Suprapubic skin (tissue), 4 donors: Measurements from ENCODE around the gene IQSEC1. TPM values are rescaled to one million over a fixed set of nuclear protein-coding genes. Genes with fewer than 3 reads are reported as not detected.

ENCODE experiments used
- DNase-seq, 2 donors: peaks; one replicate each; pipeline ENCODE4 v3.0.0-alpha.2; 2019; ENCODE audit warnings: low spot score in 2 of 2
- H3K27ac ChIP-seq: fragments of 200-600 bp; sonication (generic); one replicate; pipeline ENCODE4 v1.5.1; 2019
- H3K27me3 ChIP-seq: fragments of 200-600 bp; sonication (generic); one replicate; pipeline ENCODE4 v1.5.1; 2019
- H3K36me3 ChIP-seq: fragments of 200-600 bp; sonication (generic); one replicate; pipeline ENCODE4 v1.5.1; 2019
- H3K4me1 ChIP-seq: fragments of 200-600 bp; sonication (generic); one replicate; pipeline ENCODE4 v1.5.1; 2019
- H3K4me3 ChIP-seq: fragments of 200-600 bp; sonication (generic); one replicate; pipeline ENCODE4 v1.5.1; 2019; ENCODE audit warnings: mild to moderate bottlenecking
- H3K9me3 ChIP-seq: fragments of 200-600 bp; sonication (generic); one replicate; pipeline ENCODE4 v1.5.1; 2019
- EP300 ChIP-seq: sonication (generic); formaldehyde crosslinking; IDR thresholded peaks from one replicate; pipeline ENCODE4 v1.6.1; 2017; ENCODE audit warnings: antibody characterized with exemption
- POLR2A ChIP-seq, 2 donors: fragments of 450-650 bp; IDR thresholded peaks; one replicate each; pipeline ENCODE4 v1.6.1; 2017; ENCODE audit warnings: antibody characterized with exemption in 2 of 2, mild to moderate bottlenecking in 2 of 2, moderate library complexity in 2 of 2
- POLR2AphosphoS5 ChIP-seq, 3 donors: sonication (generic); formaldehyde crosslinking; IDR thresholded peaks; one replicate each; pipeline ENCODE4 v1.6.1; 2017; ENCODE audit warnings: antibody characterized with exemption in 3 of 3
- WGBS: methylation state at CpG from one replicate; pipeline ENCODE4 v1.1.5; 2018; 5-methylcytosine and 5-hydroxymethylcytosine counted together
- total RNA-seq, 4 donors: library from RNA; depleted of rRNA; stranded (reverse); fragments of >200 nt; gene quantifications; one replicate each; pipeline ENCODE4 v1.1.0, GENCODE V29; 2016
- TF ChIP-seq, protein P1 (sequence below), 2 donors: fragments of 200-600 bp in 1 of 2; fragments of 450-650 bp in 1 of 2; sonication (generic) in 1 of 2; IDR thresholded peaks; one replicate each; pipeline ENCODE4 v1.5.1; 2016 to 2019; ENCODE audit warnings: antibody characterized with exemption in 2 of 2, mild to moderate bottlenecking in 1 of 2, moderate library complexity in 1 of 2

The IQSEC1 gene
- total RNA-seq, 4 donors from 2014 or later: 26.7 to 52.4 (median 35.5) TPM

DNA sequence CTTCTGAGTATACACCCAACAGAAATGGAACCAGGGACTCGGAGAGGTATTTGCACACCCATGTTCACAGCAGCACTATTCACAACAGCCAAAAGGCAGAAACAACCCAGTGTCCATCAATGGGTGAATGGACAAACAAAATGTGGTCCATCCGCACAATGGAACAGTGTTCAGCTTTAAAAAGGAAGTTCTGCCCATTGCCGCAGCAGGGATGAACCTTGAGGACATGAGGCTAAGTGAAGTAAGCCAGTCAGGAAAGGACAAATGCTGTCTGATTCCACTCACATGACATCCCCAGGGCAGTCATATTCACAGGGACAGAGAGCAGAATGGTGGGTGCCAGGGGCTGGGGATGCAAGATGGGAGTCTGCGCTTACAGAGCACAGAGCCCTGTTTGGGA is 7.5 kb downstream of the IQSEC1 start:
- Histone ChIP-seq H3K4me1 (no peaks in the 10 kb centered on the region), H3K27me3 (no peaks in the 10 kb centered on the region), H3K36me3 (no peaks in the 10 kb centered on the region), H3K27ac (no peak overlapping the region), H3K9me3 (no peaks in the 10 kb centered on the region), H3K4me3 (no peak overlapping the region)
- WGBS: 74% methylated on average over 4 of the region's 4 CpGs
- TF ChIP-seq EP300: no peak
- TF ChIP-seq, protein P1, sequence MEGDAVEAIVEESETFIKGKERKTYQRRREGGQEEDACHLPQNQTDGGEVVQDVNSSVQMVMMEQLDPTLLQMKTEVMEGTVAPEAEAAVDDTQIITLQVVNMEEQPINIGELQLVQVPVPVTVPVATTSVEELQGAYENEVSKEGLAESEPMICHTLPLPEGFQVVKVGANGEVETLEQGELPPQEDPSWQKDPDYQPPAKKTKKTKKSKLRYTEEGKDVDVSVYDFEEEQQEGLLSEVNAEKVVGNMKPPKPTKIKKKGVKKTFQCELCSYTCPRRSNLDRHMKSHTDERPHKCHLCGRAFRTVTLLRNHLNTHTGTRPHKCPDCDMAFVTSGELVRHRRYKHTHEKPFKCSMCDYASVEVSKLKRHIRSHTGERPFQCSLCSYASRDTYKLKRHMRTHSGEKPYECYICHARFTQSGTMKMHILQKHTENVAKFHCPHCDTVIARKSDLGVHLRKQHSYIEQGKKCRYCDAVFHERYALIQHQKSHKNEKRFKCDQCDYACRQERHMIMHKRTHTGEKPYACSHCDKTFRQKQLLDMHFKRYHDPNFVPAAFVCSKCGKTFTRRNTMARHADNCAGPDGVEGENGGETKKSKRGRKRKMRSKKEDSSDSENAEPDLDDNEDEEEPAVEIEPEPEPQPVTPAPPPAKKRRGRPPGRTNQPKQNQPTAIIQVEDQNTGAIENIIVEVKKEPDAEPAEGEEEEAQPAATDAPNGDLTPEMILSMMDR (IDR thresholded peaks at IDR 0.05): no peak
- no peak for TF ChIP-seq POLR2AphosphoS5 (IDR thresholded peaks at IDR 0.05)
- TF ChIP-seq POLR2A (IDR thresholded peaks at IDR 0.05): no peak
- DNase-seq: no peak

- H3K4me1 ChIP-seq: no peaks in the 10 kb centered on the region
- WGBS: 77% methylated on average over 4 of the region's 4 CpGs
- DNase-seq: no peak
- H3K9me3 ChIP-seq: no peaks in the 10 kb centered on the region
- H3K27me3 ChIP-seq: no peaks in the 10 kb centered on the region
- TF ChIP-seq POLR2AphosphoS5 (IDR thresholded peaks at IDR 0.05) (no peak), POLR2A (IDR thresholded peaks at IDR 0.05) (no peak)
- H3K4me3 ChIP-seq: no peak overlapping the region
- no peak overlapping the region for H3K27ac ChIP-seq
- H3K36me3 ChIP-seq: no peaks in the 10 kb centered on the region
These were observed 8.3 kb downstream of the IQSEC1 start for GRCh38 chr3:13064964-13065363.

GRCh38 chr3:13064159-13064868 is 8.9 kb downstream of the IQSEC1 start:
- H3K4me1 ChIP-seq: no peaks in the 10 kb centered on the region
- 84% methylated on average over 12 of the region's 12 CpGs for WGBS
- no peak overlapping the region for H3K4me3 ChIP-seq
- TF ChIP-seq POLR2AphosphoS5 (IDR thresholded peaks at IDR 0.05) (no peak), EP300 (no peak), POLR2A (IDR thresholded peaks at IDR 0.05) (no peak)
- TF ChIP-seq, protein P1 (IDR thresholded peaks at IDR 0.05): no peak
- H3K36me3 ChIP-seq: no peaks in the 10 kb centered on the region
- no peaks in the 10 kb centered on the region for H3K9me3 ChIP-seq
- no peak for DNase-seq
- H3K27me3 ChIP-seq: no peaks in the 10 kb centered on the region
- H3K27ac ChIP-seq: no peak overlapping the region

DNA sequence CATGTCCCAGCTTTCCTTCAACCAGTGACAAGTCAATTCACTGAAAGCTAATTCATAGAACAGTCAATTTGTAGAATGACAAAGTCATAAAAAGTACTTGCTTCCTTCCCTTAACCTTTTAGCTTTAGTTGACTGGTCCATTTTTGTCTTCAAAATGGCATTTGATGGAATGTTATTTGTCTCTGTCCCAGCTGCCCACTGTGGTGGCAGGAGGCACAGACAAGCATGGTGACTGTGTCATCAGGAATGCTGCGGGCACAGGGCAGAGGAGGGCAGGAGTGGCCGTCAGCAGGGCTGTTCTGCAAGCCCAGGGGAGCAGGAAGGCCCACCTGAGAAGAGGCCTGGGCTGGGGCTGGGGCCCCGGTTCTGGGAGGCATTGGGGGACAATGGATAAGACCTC is 10.0 kb downstream of the IQSEC1 start:
- TF ChIP-seq POLR2AphosphoS5 (IDR thresholded peaks at IDR 0.05): no peak
- TF ChIP-seq POLR2A (IDR thresholded peaks at IDR 0.05): no peak
- TF ChIP-seq, protein P1 (IDR thresholded peaks at IDR 0.05): no peak
- no peak for TF ChIP-seq EP300
- WGBS: 67% methylated on average over 1 of the region's 3 CpGs

DNA sequence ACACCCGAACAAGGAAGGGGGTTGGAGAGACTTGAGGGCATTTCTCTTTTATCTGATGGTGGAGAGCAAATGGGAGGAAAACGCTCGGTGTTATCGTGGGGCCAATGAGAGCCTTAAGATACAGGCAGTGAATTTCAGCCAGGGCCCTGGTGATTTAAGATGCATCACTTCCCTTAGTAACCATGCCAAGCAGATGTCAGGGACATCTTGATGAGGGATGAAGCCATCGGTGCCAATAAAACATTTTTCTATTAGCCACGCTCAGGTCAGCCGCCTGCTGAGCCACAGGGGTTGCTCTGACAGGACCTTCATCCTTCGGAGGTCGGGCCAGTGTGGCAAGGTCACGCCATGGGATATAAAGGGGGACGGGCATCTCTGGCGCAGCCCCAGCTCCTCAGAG is 10.6 kb downstream of the IQSEC1 start:
- Histone ChIP-seq H3K9me3 (no peaks in the 10 kb centered on the region), H3K36me3 (no peaks in the 10 kb centered on the region), H3K4me3 (no peak overlapping the region), H3K4me1 (peaks cover 6% of the 10 kb centered on the region), H3K27ac (no peak overlapping the region), H3K27me3 (no peaks in the 10 kb centered on the region)
- TF ChIP-seq, protein P1 (IDR thresholded peaks at IDR 0.05): no peak
- no peak for DNase-seq
- WGBS: 68% methylated on average over 5 of the region's 12 CpGs

More for the DNA sequence above, 10.0 kb downstream of the IQSEC1 start:
- Histone ChIP-seq H3K27ac (no peak overlapping the region), H3K9me3 (no peaks in the 10 kb centered on the region), H3K36me3 (no peaks in the 10 kb centered on the region), H3K27me3 (no peaks in the 10 kb centered on the region), H3K4me3 (no peak overlapping the region), H3K4me1 (peaks cover under 1% of the 10 kb centered on the region)
- DNase-seq: no peak
